Superior temporal gyrus (tissue), 1 donor: Measurements from ENCODE around the gene RBM33.
"Not testable (repeated sequence)": the region's sequence is repeated elsewhere in the genome, so short reads cannot be mapped to it uniquely, and the experiment has no call there.

Experiments
- DNase-seq: peaks from one replicate; pipeline ENCODE4 v3.0.0-alpha.2; 2016; ENCODE audit errors: extremely low spot score

Gene RBM33

GRCh38 chr7:155808549-155809331, 164.3 kb downstream of the RBM33 start:
- no peak for DNase-seq

- no peak for DNase-seq
Observed at GRCh38 chr7:155809332-155809946, 165.0 kb downstream of the RBM33 start.

- DNase-seq, result no peak
Observed at GRCh38 chr7:155809947-155810769, 165.7 kb downstream of the RBM33 start.

- no peak for DNase-seq
Observed at GRCh38 chr7:155810770-155811559, 166.5 kb downstream of the RBM33 start.

GRCh38 chr7:155811560-155811894, 167.1 kb downstream of the RBM33 start:
- no peak for DNase-seq

GRCh38 chr7:155811895-155812761, 167.7 kb downstream of the RBM33 start, which contains the start of gene SHH:
Gene SHH, minus strand, starts transcription at chr7:155812463. Its CDS starts 341 bp downstream, at chr7:155812122.
- DNase-seq, result peak; percentile 24

GRCh38 chr7:155813125-155813524, 168.7 kb downstream of the RBM33 start:
- no peak for DNase-seq

- DNase-seq, result no peak
Observed at GRCh38 chr7:155813546-155814315, 169.3 kb downstream of the RBM33 start.

- DNase-seq, result no peak
Observed at GRCh38 chr7:155814316-155815276, 170.1 kb downstream of the RBM33 start.

GRCh38 chr7:155815332-155816191, 171.1 kb downstream of the RBM33 start:
- peak; percentile 33 for DNase-seq

GRCh38 chr7:155816192-155816508, 171.7 kb downstream of the RBM33 start:
- no peak for DNase-seq

GRCh38 chr7:155816996-155817395, 172.5 kb downstream of the RBM33 start:
- no peak for DNase-seq

- DNase-seq, result not testable (repeated sequence)
Observed at GRCh38 chr7:155817515-155817914, 173.1 kb downstream of the RBM33 start.

- no peak for DNase-seq
Observed at GRCh38 chr7:155818154-155818819, 173.8 kb downstream of the RBM33 start.

- DNase-seq, result no peak
Observed at GRCh38 chr7:155818820-155819168, 174.3 kb downstream of the RBM33 start.

GRCh38 chr7:155819186-155819585, 174.7 kb downstream of the RBM33 start:
- no peak for DNase-seq

GRCh38 chr7:155820246-155820645, 175.8 kb downstream of the RBM33 start:
- DNase-seq, result no peak
